Measurements from ENCODE around the gene SMIM38.

SMIM38 gene

DNA sequence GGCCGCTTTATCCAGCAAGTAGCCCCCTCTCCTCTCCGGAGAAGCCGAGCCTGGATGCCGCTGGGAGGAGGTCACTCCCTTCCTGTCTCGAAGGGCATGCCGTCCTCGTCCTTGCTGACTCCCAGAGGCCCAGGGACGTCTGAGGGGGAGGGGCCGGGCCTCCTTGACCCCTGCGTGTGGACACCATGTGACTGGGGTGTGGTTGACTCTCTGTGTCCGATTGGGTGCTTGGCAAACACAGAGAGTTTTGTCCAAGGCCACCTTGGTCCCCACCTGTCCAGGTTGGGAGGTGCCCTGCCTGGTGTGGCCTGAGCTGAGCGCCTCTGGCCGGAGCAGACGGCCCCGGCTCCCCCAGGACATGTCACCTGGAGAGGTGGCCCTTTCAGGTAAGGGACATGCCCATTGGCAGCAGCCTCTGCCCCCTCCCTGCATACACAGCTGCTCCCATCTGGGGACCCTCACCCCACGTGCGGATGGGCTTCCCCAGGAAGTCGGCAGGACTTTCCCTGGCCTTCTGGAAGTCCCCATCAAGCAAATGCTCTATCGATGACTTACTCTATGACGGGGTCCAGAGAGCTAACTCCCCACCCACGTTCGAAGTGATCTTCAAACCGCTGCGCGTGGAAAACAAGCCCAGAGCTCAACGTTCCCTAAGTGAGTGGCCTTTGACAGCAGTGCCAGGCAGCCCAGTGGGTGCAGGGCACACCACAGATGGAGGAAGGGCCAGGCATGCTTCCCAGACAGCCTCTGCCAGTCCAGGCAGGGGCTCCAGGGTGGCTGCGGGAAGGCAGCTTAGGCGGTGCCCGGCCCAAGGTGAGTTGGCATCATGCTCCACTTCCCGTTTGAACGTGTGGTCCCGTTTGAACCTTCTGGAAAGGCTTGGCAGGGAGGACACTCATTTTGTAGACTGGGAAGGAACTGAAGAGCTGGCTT, at the start of gene SMIM38:
Gene SMIM38, plus strand, starts transcription at position 634 of the 933 bp plus-strand sequence. CDS start 1,912 bp downstream, outside the sequence.
- DNase-seq, result no peak

DNA sequence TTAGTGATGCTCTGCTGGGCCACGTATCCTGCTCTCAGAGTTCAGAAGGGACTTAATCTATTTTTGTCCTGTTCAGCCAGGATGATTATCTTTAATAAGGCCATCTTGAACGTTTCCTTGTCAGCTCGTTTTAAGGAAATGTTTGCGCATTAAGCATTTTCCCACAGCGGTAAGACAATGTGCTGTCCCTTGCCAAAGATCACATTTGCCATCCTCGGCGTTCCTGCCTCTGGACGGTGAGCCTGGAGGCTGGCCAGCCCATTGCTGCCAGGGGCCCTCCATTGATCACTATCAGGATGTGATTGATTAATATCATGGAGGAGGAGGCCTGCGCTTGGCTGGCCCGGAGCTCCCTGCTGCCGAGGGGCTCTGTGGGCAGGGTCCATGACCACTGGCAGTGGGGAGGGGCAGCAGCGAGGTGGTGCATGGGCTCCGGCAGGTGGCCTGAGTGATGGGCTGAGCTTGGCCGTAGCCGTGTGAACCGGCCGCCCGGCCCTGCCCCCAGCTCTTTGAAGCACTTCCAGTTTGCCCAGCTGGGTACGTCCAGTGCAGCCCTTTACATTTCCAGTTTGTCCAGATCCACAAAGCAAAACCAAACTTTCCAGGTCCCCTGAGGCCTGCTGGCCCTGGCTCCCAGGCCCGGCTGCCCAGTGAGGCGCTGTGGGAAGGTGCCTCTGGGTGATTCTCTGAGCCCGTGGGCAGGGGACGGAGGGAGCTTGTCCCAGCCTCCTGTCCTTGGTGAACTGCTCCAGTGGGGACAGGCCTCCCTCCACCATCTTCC, 49.5 kb upstream of the SMIM38 start:
- DNase-seq, result no peak

DNA sequence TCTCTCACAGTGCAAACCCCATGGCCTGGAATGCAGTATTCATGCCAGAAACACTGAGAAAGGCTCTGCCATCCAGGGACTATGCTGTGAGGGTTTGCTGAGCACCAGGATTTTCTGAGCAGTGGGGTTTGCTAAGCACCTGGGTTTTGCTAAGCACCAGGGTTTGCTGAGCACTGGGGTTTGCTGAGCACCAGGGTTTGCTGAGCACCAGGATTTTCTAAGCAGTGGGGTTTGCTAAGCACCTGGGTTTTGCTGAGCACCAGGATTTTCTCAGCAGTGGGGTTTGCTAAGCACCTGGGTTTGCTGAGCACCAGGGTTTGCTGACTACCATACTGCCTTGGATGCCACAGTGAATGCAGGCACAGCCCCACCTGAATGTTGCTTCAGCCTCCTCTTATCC, 48.3 kb upstream of the SMIM38 start:
- DNase-seq, result no peak

DNA sequence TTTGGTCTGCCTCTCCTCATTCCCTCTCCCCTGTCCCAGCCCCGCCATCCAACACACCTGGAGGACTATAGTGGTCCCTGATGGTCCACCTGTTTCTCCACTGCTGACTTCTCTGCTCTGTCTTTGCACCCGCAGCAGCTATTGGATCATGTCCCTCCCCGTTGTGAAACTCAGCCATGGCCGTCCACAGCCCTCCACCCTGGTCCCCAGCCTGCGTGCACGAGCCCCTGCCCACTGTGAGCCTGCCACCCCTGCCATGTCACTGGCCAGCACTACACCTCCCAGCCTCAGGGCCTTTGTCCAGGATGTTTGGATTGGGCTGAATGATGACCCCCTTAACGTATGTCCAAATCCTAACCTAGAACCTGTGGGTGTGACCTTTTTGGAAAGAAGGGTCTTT, 47.7 kb upstream of the SMIM38 start:
- DNase-seq, result no peak

DNA sequence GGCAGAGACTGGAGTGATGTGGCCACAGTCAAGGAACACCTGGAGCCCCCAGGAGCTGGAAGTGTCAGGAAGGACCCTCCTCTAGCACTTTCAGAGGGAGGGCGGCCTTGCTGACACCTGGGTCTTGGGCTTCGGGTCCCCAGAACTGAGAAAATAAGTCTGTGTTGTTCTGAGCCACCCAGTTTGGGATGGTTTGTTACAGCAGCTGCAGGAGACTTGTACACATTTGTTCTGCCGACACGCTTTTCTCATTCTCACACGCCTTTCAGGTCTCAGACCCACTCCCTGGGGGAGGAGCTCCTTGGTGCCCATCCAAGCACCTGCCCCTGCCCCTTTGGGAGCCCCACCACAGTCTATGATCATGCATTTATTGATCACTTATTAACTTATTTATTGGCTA, 47.2 kb upstream of the SMIM38 start:
- DNase-seq, result no peak

DNA sequence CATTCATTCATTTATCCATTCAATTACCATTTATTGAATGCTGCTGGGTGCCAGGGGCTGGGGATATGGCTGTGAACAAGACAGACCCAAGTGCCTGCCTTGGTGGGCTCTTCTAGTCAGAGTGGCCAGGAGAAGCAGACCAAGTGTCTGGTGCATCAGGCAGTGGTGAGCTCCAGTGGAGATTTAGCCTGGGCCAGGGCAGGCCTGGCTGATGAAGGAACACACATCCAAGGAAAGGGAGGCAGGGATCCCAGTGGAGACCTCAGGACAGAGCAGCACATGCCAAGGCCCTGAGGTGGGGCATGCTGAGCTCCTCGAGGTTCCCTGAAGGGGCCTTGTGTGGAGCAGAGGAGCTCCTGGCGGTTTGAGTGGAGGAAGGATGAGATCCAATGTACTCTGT, 46.6 kb upstream of the SMIM38 start:
- no peak for DNase-seq

DNA sequence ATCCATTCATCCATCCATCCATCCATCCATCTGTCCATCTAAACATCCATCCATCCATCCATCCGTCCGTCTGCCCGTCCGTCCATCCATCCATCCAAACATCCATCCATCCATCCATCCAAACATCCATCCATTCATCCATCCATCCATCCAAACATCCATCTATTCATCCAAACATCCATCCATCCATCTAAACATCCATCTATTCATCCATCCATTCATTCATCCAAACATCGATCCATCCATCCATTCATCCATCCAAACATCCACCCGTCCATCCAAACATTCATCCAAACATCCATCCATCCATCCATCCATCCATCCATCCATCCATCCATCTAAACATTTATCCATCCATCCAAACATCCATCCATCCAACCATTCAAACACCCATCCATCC, 45.3 kb upstream of the SMIM38 start:
- DNase-seq, result no peak

DNA sequence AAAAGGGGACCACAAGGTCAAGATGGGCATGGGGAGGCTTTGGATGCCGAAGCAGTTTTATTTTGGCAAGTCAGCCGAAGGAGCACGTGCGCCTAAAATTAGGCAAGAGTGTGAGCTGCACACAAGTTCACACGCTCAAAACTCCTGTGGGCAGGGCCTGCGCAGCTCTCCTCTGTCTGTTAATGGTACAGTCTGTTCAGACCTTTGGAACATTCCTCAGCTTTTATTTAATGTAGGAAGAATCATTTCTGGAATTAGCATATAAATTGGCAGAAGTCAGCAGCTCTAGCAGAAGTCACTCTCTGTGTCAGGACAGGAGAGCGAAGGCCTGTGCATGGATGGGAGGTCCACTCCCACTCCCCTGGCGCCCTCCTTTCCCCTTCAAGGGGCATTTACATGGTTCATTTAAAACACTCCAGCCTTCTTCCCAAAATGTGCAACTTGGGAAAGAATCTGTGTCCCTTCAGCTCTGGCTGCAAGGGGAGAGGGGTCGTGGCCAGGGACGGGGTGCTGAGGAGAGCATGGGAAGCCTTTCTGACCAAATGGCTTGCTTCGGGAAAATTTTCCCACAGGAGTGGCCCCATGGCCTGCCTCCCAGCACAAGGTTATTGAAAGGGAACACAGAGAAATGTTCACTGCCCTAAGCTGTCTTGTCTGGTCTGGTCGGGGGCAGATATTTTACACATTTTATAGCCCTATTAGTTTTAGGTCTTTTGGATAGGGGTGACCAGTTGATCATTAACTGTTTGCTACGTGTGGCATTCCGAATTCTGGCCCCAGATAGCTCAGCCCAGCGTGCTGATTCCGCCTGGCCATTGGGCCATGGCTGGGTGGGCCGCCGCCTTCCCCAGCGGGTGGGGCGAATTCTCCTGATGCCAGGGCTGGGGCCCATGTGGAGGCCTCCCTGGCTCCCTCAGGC, 43.9 kb upstream of the SMIM38 start:
- DNase-seq, result no peak

DNA sequence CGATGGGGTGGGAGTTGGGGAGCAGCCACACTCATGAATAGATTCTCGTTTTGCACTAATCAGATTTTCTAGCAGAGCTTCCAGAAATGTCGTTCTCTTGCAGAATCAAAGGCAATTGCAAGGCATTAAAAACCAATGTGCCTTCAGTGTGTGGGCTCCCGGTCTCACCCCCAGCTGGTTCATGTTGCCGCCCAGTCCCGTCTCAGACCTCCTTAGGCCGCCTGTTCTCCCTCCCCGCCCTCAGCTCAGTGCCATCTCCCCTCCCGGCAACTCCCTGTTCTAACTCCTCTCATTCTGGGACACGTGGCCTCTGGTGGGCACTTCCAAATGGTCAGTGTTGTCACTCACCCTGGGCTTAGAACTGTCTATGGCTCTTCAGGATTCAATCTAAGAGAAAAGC, 42.5 kb upstream of the SMIM38 start:
- DNase-seq, result no peak

DNA sequence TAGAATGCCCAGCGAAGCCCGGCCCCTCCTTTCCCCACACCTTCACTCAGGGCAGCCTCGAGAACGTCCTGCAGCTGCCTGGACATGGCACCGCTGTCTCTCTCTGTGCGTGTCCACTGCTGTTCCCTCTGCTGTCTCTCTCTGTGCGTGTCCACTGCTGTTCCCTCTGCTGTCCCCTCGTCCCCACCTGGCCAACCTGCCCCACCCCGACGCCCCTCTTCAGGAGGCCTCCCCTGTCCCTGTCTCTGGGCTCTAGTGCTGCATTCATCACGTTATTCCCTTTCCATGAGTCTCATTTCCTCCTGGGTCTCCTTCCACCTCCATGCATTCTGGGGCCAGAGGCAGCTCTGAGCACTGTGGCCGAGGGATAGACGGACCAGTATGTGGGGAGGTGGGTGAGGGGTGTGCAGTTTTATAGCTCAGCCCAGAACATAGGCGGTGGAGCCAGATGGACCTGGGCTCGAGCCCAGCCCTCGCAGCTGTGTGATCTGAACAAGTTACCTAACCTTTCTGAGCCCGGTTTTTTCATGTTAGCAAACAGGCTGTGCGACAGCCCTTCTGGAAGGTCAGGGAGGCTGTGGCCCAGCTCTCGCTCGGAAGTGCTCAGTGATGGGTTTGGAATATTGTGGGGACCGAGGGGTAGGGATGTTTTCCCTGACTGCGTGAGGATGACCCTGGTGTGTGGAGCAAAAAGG, 41.9 kb upstream of the SMIM38 start:
- DNase-seq, result no peak

DNA sequence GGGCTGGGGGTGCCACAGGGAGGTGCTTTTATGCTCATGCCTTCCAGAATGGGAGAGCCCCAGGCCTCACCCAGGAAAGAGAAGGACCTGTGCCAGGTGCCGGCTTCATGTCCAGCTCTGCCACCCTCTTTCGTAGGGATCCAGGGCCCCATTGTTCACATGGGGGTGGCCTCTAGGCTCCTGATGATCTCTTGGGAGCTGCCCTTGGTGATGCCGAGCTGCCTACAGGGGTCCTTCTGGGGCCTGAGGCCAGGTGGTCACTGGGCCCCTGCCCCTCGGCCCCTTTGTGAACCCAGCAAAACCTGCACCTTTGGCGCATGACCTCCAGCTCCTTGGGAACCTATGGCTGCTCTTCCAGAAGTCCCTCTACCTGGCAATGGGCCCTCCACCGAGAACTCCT, 41.4 kb upstream of the SMIM38 start:
- no peak for DNase-seq

DNA sequence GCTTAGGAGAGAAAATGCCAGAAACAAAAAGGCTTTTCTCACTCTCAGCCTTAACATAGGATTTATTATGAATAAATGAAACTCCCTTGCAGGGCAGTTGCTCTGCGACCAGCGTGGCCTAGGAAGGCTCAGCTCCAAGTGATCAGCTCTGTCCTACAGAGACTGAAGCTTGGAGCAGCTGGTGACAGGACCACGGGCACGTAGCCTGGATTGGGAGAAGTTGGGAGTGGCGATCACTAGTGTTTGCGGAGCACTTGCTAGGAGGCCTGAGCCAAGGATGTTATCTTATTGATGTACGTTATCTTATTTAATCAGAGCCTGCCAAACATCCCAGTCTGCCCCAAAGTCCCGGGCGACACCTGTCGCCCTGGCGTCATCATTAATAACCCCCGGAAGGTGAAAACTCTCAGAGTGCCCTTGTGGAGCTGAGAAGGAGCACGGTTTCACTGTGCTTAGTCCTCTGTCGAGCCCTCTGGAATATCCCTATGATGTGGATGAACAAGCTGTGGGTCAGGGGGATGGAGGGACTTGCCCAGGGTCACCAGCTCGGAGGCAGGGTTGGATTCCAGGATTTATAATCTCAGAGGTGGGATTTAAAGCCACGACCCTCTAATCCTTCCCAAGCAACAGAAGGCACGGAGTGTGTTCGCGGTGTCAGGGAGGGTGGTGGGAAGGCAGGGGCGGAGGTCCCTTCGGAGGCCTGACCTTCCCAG, 40.8 kb upstream of the SMIM38 start:
- DNase-seq, result no peak

DNA sequence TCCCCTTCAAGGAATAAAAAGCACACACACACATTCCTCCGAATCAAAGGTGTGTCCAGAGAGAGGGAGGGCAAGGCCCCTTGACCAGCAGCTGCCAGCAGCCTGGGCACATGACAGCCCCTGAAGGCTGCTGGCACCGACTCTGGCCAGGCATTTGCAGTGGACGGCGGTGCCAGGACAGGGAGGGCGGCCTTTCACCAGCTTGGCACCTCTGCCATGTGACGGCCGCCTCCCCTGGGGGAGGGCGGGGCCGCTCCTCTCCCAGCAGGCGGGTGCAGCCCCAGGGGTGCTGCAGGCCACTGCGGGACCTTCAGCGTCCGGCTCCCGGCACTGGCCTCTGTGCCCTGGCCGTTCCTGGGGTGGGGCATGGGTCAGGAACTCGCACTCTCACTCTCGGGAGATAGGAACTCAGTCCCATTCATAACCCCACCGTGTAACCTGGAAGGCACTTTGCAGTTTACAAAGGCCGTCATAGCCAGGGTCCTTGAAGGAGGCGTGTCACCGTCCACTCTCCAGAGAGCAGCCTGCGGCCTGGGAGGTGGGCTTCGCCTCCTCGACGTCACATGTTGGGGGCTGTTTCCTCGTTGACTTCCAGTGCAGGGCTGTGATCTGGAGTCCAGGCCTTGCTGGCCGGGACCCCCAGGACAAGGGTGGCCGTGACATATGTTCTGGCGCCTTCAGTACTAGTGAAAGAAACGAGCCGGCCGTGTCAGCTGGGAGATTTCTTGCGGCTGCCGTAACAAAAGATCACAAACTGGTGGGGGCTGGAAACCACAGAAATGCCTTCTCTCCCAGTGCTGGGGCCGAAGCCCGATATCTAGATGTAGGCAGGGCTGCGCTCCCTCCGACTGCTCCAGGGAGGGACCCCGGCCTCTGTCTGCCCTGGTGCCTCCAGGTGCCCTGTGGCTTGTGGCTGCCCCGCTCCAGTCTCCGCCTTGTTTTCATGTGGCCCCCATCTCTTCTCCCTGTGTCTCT, 39.9 kb upstream of the SMIM38 start:
- DNase-seq, result no peak

DNA sequence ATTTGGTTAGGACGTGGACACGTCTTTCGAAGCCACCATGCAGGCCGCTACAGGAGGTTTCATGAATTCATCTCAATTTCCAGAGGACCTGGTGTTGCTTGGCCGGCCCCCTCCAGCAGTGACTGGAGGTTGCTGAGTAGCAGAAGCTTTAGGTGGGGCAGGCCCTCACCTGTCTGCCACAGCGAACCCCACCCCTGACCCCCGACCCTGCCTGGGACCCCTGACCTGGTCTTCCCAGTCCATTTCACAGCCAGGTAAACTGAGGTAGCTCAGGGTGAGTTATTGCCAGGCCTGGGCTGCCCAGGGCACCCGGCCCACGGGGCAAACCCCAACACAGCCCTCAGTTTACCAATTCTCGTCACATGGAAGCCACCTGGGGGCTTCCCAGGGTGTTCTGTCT, 39.1 kb upstream of the SMIM38 start:
- DNase-seq, result no peak

DNA sequence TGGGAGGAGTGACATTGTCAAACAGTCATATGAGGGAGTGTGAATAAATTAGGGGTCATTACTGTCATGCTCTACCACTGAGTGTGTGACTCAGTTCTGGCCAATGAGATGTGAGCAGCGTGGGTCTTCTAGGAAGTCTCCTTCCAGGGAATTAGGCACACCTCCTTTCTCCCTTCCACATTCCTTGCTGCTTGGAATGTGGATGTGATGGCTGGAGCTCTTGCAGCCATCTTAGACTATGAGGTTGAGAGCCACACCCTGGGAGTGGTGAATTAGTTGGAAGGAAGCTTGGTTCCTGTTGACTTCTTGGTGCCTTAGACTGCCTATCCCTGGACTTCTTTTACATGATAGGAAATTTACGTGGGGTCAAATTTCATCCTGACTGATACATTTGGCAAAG, 36.5 kb upstream of the SMIM38 start:
- DNase-seq, result no peak

DNA sequence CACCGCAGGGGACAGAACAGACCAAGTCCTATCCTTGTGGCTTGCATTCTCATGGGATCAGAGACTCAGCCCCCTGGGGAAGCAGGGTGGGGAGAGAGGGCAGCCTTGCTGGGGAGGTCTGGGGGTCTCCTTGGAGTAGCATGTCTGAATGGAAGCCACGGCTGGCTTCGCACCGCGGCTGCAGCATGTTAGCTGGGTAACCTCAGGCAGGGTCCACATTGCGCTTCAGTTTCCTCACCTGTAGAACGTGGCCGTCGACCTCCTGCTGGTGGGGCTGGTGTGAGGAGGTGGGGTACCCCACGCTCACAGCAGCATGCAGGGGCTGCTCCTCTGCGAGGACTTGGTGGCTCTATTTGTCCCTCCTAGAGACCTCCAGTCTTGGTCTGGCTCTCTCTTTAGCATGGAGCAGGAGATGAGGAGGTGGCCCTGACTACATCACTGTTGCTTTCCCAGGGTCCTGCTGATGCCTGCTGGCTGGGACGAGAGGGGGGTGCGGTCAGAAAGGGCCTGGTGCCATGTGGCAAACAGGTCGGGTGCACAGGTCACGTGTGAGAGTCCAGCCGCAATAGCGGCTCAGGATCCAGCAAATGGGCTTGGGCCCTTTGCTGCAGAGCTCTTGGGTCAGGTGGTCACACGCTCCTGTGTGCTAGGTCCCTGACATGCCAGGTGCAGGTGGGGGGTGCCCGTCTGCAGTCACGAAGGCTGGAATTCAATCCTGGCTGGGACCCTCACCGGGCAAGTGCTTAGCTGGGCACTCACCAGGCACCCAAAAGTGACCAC, 35.4 kb upstream of the SMIM38 start:
- DNase-seq, result no peak

DNA sequence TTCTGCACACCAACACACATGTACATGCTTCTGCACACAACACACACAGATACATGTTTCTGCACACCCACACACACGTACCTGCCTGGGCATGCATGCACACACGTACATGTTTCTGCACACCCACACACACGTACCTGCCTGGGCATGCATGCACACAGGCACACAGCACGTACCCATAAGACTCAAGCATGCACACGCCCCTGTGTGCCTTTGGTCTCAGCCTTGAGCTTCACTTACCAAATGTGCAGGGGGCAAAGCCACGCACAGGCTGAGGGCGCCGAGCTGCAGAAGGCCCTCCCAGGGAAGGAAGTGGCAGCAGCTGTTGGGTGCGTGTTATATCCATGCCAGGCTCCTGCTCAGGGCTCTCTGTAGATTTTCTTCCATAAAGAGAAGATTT, 34.7 kb upstream of the SMIM38 start:
- no peak for DNase-seq

DNA sequence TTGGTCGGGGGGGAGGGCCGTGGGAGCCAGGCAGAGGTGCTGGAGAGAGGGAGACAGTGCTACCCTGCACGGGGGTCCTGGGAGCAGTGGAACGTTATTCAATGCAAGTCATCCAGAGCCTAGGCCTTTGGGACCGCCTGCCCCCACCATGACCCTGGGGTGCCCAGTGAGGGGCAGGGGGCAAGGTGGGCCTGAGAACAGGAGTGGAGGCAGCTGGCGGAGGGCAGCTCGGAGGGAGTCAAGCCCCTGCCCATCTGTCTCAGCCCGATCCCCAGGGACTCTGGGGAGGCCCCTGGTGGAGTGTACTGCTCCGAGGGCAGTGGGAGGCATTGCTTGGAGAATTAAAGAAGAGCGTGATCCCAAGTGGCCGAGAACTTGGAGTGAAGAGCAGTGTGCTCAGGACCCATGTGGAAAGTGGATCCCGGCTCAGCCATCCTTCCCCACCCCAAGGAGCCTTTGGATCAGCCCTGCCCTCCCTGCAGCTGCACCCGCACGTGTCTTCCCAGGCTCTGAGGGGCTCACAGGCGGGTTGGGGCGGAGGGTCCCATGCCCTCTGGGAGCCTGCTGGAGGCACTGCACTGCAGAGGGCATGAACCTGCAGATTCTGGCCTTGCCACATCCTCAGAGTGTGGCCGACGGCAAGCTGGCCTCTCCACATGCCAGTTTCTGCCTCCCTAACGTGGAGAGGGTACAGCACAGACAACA, 34.0 kb upstream of the SMIM38 start:
- DNase-seq, result no peak

DNA sequence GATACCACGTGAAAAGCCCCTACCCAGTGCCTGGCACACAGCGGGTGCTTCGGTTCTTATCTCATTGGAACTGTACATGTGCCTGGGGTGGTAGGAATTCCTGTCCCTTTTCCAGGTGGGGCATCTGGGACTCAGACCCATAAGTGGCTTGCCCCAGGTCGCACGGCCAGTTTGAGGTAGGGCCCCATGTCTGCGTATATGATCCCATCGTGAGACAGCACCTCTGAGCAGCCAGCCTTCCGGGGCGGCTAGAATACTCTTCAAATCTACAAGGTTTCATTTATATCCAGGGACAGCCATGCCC, 33.5 kb upstream of the SMIM38 start:
- no peak for DNase-seq
